Heart left ventricle (tissue), 16 donors: ENCODE measurements around the gene SDR9C7. TPM values are rescaled to one million over a fixed set of nuclear protein-coding genes. Genes with fewer than 3 reads are reported as not detected.
"Not testable (repeated sequence)": the region's sequence is repeated elsewhere in the genome, so short reads cannot be mapped to it uniquely, and the experiment has no call there.

Source experiments
- ATAC-seq, 4 donors: fragments of 200-7000 bp; cut with Tn5 transposase; one replicate each; pipeline ENCODE4 v1.9.1; 2020 to 2022; ENCODE audit warnings: moderate library complexity in 4 of 4, mild to moderate bottlenecking in 3 of 4, moderate number of reproducible peaks in 1 of 4
- DNase-seq, 5 donors: peaks; one replicate each; pipeline ENCODE4 v3.0.0-alpha.2; 2020
- H3K27ac ChIP-seq, 12 donors: fragments of 200-600 bp; sonication (generic) in 4 of 12; one replicate each; pipeline versions ENCODE4 v1.5.0 to v1.8.0; 2016 to 2022; ENCODE audit warnings: mild to moderate bottlenecking in 2 of 12
- H3K27me3 ChIP-seq, 9 donors: fragments of 200-600 bp; sonication (generic) in 2 of 9; one replicate each; pipeline versions ENCODE4 v1.5.1 to v1.8.0; 2016 to 2022; ENCODE audit warnings: mild to moderate bottlenecking in 3 of 9
- H3K36me3 ChIP-seq, 9 donors: fragments of 200-600 bp; sonication (generic) in 2 of 9; one replicate each; pipeline versions ENCODE4 v1.5.0 to v1.8.0; 2018 to 2022; ENCODE audit warnings: mild to moderate bottlenecking in 2 of 9
- H3K4me1 ChIP-seq, 12 donors: fragments of 200-600 bp; sonication (generic) in 4 of 12; one replicate each; pipeline versions ENCODE4 v1.5.0 to v1.8.0; 2016 to 2022; ENCODE audit warnings: mild to moderate bottlenecking in 3 of 12
- H3K4me3 ChIP-seq, 12 donors: fragments of 200-600 bp; sonication (generic) in 4 of 12; one replicate each; pipeline versions ENCODE4 v1.5.0 to v1.8.0; 2017 to 2022; ENCODE audit warnings: mild to moderate bottlenecking in 9 of 12, moderate library complexity in 4 of 12
- H3K9me3 ChIP-seq, 12 donors: fragments of 200-600 bp; sonication (generic) in 4 of 12; one replicate each; pipeline versions ENCODE4 v1.5.0 to v1.8.0; 2016 to 2022; ENCODE audit warnings: mild to moderate bottlenecking in 1 of 12
- POLR2A ChIP-seq, 2 donors: fragments of 450-650 bp; IDR thresholded peaks; one replicate each; pipeline ENCODE4 v1.6.1; 2017; ENCODE audit warnings: antibody characterized with exemption in 2 of 2, mild to moderate bottlenecking in 2 of 2, moderate library complexity in 2 of 2
- WGBS, 4 donors: extraction: QIAGEN DNeasy Blood & Tissue Kit in 2 of 4; methylation state at CpG; one replicate each; pipeline versions ENCODE4 v1.1.5 to v1.1.7; 2013 to 2018; 5-methylcytosine and 5-hydroxymethylcytosine counted together
- intact Hi-C, 10 donors: fragments of 100-400 bp; cut with DNase I; formaldehyde crosslinking; loops; one replicate each; pipeline versions ENCODE4 v1.11.1 to v1.14.2; 2022
- polyA plus RNA-seq, 2 donors: library from polyadenylated mRNA; stranded (reverse); fragments of 200-250 nt; gene quantifications; one replicate each; pipeline ENCODE4 v1.2.3, GENCODE V29; 2013
- total RNA-seq, 9 donors: library from RNA; depleted of rRNA in 2 of 9; stranded (reverse); fragments of >200 nt in 2 of 9; fragmentation: NEBNext Ultra II Directional in 3 of 9; extraction: Animal tissue kit (Norgen Biotek cat#: 25700) in 3 of 9; gene quantifications; one replicate each; pipeline versions ENCODE4 v1.1.0 to v1.2.4, GENCODE V29; 2016 to 2023
- TF ChIP-seq, protein P1 (sequence below), 12 donors: fragments of 200-600 bp; sonication (generic) in 4 of 12; IDR thresholded peaks; one replicate each; pipeline versions ENCODE4 v1.5.0 to v1.8.0; 2018 to 2022; ENCODE audit warnings: antibody characterized with exemption in 12 of 12, mild to moderate bottlenecking in 5 of 12
- donor health status: ischemic (EF 13 %, LVEDD 7.1; RV severe dilation, severe dysfunction).
- donor health status: healthy with polysubstance abuse.
- donor health status: DM: no; HTN: yes; CAD: no.
- donor health status: DM: no; HTN: no; CAD: no.
- donor health status: ischemic (EF 25% LVEDD 6.9; RV normal size, moderate dysfunction).
- donor health status: ischemic (EF 25% LVEDD 5.7; RV mildly dilated, moderate dysfunction).
- donor health status: healthy.
- donor health status: DM: yes; HTN: yes; CAD: no.
- donor health status: ischemic (EF 35%, LVEDD 5.7; RV mildly dilated, moderate dysfunction).
- donor health status: nonischemic (EF 11% LVEDD 7.7; RV severe dilation, severe dysfunction).
- donor health status: DM: yes; HTN: yes; CAD: no.
- donor health status: PGD.
- donor health status: ischemic (EF 29% LVEDD 5.4; RV normal size, mild dysfunction).
- donor health status: nonischemic (EF 23%, LVEDD 6.1; RV moderate dilation, normal function).

Gene SDR9C7
- total and polyA plus RNA-seq, 11 donors: 0.12 to 0.27 (median 0.20) TPM; not detected in 8

DNA sequence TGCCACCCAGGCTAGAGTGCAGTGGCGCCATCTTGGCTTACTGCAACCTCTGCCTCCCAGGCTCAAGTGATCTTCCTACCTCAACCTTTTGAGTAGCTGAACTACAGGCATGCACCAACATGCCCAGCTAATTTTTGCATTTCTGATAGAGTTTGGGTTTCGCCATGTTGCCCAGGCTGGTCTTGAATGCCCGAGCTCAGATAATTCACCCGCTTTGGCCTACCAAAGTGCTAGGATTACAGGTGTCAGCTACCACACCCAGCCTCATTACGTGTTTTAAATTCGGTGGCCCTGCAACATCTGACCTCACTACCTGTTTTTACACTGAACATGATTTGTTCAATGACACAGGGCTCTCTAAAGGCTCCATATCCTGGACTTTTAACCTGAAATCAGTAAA lies 46.1 kb upstream of the SDR9C7 start:
- Histone ChIP-seq H3K27ac (no peak overlapping the region), H3K9me3 (no peaks in the 10 kb centered on the region), H3K27me3 (no peaks in the 10 kb centered on the region), H3K36me3 (no peaks in the 10 kb centered on the region), H3K4me1 (no peaks in the 10 kb centered on the region), H3K4me3 (no peak overlapping the region)
- intact Hi-C loops: no loop called here
- DNase-seq (no peak), ATAC-seq (no peak)
- no peak for TF ChIP-seq POLR2A (IDR thresholded peaks at IDR 0.05)
- TF ChIP-seq, protein P1, sequence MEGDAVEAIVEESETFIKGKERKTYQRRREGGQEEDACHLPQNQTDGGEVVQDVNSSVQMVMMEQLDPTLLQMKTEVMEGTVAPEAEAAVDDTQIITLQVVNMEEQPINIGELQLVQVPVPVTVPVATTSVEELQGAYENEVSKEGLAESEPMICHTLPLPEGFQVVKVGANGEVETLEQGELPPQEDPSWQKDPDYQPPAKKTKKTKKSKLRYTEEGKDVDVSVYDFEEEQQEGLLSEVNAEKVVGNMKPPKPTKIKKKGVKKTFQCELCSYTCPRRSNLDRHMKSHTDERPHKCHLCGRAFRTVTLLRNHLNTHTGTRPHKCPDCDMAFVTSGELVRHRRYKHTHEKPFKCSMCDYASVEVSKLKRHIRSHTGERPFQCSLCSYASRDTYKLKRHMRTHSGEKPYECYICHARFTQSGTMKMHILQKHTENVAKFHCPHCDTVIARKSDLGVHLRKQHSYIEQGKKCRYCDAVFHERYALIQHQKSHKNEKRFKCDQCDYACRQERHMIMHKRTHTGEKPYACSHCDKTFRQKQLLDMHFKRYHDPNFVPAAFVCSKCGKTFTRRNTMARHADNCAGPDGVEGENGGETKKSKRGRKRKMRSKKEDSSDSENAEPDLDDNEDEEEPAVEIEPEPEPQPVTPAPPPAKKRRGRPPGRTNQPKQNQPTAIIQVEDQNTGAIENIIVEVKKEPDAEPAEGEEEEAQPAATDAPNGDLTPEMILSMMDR (IDR thresholded peaks at IDR 0.05): no peak
- WGBS, 4 donors: 95 to 98% (median 96%) methylated on average over 6 of the region's 6 CpGs

DNA sequence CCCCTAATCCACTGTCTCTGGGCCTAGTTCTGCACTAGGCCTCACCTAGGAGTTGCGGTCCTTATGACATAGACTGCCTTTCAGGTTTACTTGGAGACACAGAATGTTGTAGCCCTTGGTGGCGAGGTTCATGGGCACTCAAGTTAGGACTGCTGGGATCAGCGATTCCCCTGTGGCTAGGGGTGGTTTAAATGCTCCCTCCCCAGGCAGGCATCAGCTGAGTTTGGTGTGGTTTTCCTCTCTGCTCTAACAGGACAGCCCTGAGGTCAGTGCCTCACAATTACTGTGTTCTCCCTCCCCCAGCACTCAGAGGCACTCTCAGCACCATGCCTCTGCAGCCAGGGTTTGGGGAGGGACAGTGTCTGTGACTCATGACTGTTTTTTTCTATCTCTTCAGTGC lies 45.4 kb upstream of the SDR9C7 start:
- ATAC-seq (no peak), DNase-seq (no peak)
- TF ChIP-seq, protein P1 (IDR thresholded peaks at IDR 0.05): no peak
- TF ChIP-seq POLR2A (IDR thresholded peaks at IDR 0.05): no peak
- WGBS, 4 donors: 93 to 100% (median 99%) methylated on average over 2 to 3 of the region's 3 CpGs
- no peaks in the 10 kb centered on the region for H3K4me1 ChIP-seq
- H3K4me3 ChIP-seq: no peak overlapping the region
- H3K9me3 ChIP-seq: no peaks in the 10 kb centered on the region
- H3K27me3 ChIP-seq: no peaks in the 10 kb centered on the region
- H3K36me3 ChIP-seq: no peaks in the 10 kb centered on the region
- intact Hi-C loops: no loop called here
- H3K27ac ChIP-seq: no peak overlapping the region

DNA sequence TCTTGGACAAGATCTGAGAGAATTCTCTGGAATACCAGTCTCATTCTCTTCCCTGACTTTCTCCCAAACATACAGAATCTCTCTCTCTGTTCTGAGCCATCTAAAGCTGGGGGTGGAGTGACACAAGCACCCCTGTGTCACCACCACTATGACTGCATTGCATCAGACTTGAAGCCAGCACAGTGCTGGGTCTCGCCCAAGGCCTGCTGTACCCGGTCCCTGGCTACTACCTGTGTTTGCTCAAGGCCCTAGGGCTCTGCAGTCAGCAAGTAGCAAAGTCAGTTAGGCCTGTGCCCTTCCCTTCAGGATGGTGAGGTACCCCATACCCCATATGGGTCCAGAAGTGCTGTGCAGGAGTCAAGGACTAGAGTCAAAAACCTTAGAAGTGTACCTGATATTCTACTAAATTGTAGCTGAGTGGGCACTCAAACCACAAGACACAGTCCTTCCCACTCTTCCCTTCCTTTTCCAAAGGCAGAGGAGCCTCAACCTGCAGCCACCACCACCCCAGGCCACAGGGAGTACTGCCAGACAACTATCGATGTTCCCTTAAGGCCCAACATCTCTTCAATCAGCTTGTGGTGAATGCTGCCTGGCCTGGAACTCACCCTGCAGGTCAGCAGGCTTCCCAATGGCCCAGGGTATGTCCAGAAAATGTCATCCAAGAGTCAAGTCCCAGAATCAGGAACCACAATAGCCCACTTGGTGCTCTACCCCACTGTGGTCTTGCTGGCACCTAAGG lies 44.4 kb upstream of the SDR9C7 start:
- TF ChIP-seq POLR2A (IDR thresholded peaks at IDR 0.05): no peak
- TF ChIP-seq, protein P1 (IDR thresholded peaks at IDR 0.05): no peak
- H3K27me3 ChIP-seq: no peaks in the 10 kb centered on the region
- DNase-seq: no peak
- intact Hi-C loops: no loop called here
- no peak overlapping the region for H3K4me3 ChIP-seq
- H3K27ac ChIP-seq: no peak overlapping the region
- WGBS, 4 donors: 89 to 94% (median 92%) methylated on average over 3 of the region's 3 CpGs
- ATAC-seq: no peak
- H3K4me1 ChIP-seq: no peaks in the 10 kb centered on the region
- H3K36me3 ChIP-seq: no peaks in the 10 kb centered on the region
- H3K9me3 ChIP-seq: no peaks in the 10 kb centered on the region

DNA sequence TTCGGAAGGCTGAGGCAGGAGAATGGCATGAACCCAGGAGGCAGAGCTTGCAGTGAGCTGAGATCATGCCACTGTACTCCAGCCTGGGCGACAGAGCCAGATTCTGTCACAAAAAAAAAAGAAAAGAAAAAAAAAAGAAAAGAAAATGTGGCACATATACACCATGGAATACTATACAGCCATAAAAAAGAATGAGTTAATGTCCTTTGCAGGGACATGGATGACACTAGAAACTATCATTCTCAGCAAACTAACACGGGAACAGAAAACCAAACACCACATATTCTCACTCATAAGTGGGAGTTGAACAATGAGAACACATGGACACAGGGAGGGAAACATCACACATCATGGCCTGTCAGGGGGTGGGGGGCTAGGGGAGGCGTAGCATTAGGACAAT lies 43.2 kb upstream of the SDR9C7 start:
- WGBS, 4 donors: 82 to 91% (median 86%) methylated on average over 4 of the region's 4 CpGs
- not testable (repeated sequence) for ATAC-seq

GRCh38 chr12:56974224-56974623 lies 40.0 kb upstream of the SDR9C7 start:
- H3K36me3 ChIP-seq, H3K27ac ChIP-seq, ATAC-seq, H3K4me1 ChIP-seq, DNase-seq, H3K4me3 ChIP-seq, H3K27me3 ChIP-seq, H3K9me3 ChIP-seq, intact Hi-C loops: not testable (repeated sequence)
- WGBS, 4 donors: 82 to 89% (median 88%) methylated on average over 3 of the region's 3 CpGs

More for the DNA sequence above, 43.2 kb upstream of the SDR9C7 start:
- H3K4me3 ChIP-seq, DNase-seq, H3K4me1 ChIP-seq, H3K27me3 ChIP-seq, H3K9me3 ChIP-seq, H3K27ac ChIP-seq, H3K36me3 ChIP-seq, intact Hi-C loops: not testable (repeated sequence)

DNA sequence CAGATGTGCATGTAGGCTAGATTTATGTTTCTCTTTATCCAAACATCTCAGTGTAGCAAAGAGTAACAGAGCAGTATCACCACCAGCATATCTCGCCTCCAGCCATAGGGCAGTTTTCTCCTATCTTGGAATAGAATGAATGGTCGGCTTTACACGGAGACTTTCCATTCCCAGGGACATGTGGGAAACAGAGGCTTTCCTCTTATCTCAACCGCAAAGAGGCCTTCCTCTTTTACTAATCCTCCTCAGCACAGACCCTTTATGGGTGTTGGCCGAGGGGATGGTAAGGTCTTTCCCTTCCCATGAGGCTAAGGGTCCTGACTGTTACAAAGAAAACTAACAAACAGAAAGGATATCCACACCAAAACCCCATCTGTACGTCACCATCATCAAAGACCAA lies 34.7 kb upstream of the SDR9C7 start:
- H3K4me1 ChIP-seq, intact Hi-C loops, DNase-seq, H3K27ac ChIP-seq, ATAC-seq, H3K4me3 ChIP-seq, H3K36me3 ChIP-seq, H3K27me3 ChIP-seq: not testable (repeated sequence)
- 56 to 68% (median 62%) methylated on average over 6 of the region's 6 CpGs for WGBS, 4 donors
- H3K9me3 ChIP-seq: peaks cover 0 to 12% (median 0%) of the 10 kb centered on the region in 12 donors

- DNase-seq, H3K27ac ChIP-seq, H3K36me3 ChIP-seq, H3K4me3 ChIP-seq, H3K27me3 ChIP-seq, ATAC-seq, H3K4me1 ChIP-seq, intact Hi-C loops: not testable (repeated sequence)
- peaks cover 0 to 12% (median 0%) of the 10 kb centered on the region in 12 donors for H3K9me3 ChIP-seq
- WGBS, 4 donors: 93 to 97% (median 94%) methylated on average over 15 of the region's 15 CpGs
Measured at GRCh38 chr12:56965997-56966642, 31.9 kb upstream of the SDR9C7 start.

- H3K27ac ChIP-seq, ATAC-seq, H3K36me3 ChIP-seq, H3K4me1 ChIP-seq, H3K27me3 ChIP-seq, H3K4me3 ChIP-seq, intact Hi-C loops, DNase-seq: not testable (repeated sequence)
- peaks cover 0 to 12% (median 0%) of the 10 kb centered on the region in 12 donors for H3K9me3 ChIP-seq
- 93% methylated on average over 3 to 4 of the region's 4 CpGs for WGBS, 4 donors
Measured at GRCh38 chr12:56965124-56965523, 30.9 kb upstream of the SDR9C7 start.
